H1 (cell line): ENCODE results near the gene PEX16. TPM values are rescaled to one million over a fixed set of nuclear protein-coding genes. Genes with fewer than 3 reads are reported as not detected.

ENCODE experiments used
- CTCF ChIA-PET: fragments of 300-600 bp; sonication (Branson Sonifier 250); formaldehyde crosslinking; loops from one replicate; lab custom pipeline; 2021; ENCODE audit not compliant: partially characterized antibody; lab: Charles Lee
- POLR2A ChIA-PET: fragments of 300-600 bp; sonication (Branson Sonifier 250); formaldehyde crosslinking; loops from one replicate; lab custom pipeline; 2021; ENCODE audit warnings: inconsistent platforms; ENCODE audit not compliant: partially characterized antibody; lab: Charles Lee
- DNase-seq, 2 experiments: peaks; one replicate each; pipeline versions ENCODE4 v3.0.0 to v3.0.0-alpha.2; 2010 to 2022; ENCODE audit warnings: low spot score in 2 of 2, low read depth in 1 of 2, mixed read lengths in 1 of 2
- FAIRE-seq: peaks from 2 replicates; lab custom pipeline; 2011; peaks lifted over from hg19 to GRCh38; lab: Jason Lieb, UNC
- H2AFZ ChIP-seq: 2 replicates; pipeline ENCODE4 v1.8.1; 2012; ENCODE audit warnings: low read length, inconsistent platforms
- H2AK5ac ChIP-seq: 2 replicates; pipeline ENCODE4 v1.6.1; 2013; ENCODE audit warnings: low read depth, low read length
- H2BK120ac ChIP-seq: replicated peaks from 2 replicates; pipeline ENCODE3; 2013; ENCODE audit warnings: low read depth, low read length, inconsistent platforms
- H2BK12ac ChIP-seq: 2 replicates; pipeline ENCODE4 v1.6.1; 2013; ENCODE audit warnings: low read depth, low read length
- H2BK15ac ChIP-seq: 2 replicates; pipeline ENCODE4 v1.6.1; 2013; ENCODE audit warnings: low read length
- H2BK20ac ChIP-seq: 2 replicates; pipeline ENCODE4 v1.6.1; 2013; ENCODE audit warnings: low read length
- H2BK5ac ChIP-seq: 2 replicates; pipeline ENCODE4 v1.6.1; 2013; ENCODE audit warnings: low read depth, low read length
- H3K14ac ChIP-seq: 2 replicates; pipeline ENCODE4 v1.6.1; 2013; ENCODE audit warnings: inconsistent platforms; ENCODE audit not compliant: insufficient read length
- H3K18ac ChIP-seq: 2 replicates; pipeline ENCODE4 v1.6.1; 2013; ENCODE audit warnings: low read length; ENCODE audit errors: extremely low read depth
- H3K23ac ChIP-seq: 2 replicates; pipeline ENCODE4 v1.6.1; 2013; ENCODE audit warnings: inconsistent platforms; ENCODE audit not compliant: insufficient read length
- H3K23me2 ChIP-seq: 2 replicates; pipeline ENCODE4 v1.6.1; 2013; ENCODE audit warnings: low read depth, low read length
- H3K27ac ChIP-seq: 2 replicates; pipeline ENCODE4 v1.6.1; 2011; ENCODE audit warnings: low read depth, low read length, inconsistent platforms
- H3K27me3 ChIP-seq, 4 experiments: replicated peaks in 1 of 4; 1 replicate in 1 of 4; 2 replicates in 3 of 4; pipeline versions ENCODE4 v1.6.1 to v1.8.1; 2011 to 2013; ENCODE audit warnings: low read length in 3 of 4, mild to moderate bottlenecking in 3 of 4, inconsistent platforms in 2 of 4, mixed read lengths in 2 of 4, moderate library complexity in 1 of 4; ENCODE audit not compliant: control insufficient read depth in 3 of 4, insufficient read depth in 3 of 4; ENCODE audit errors: extremely low read depth in 1 of 4
- H3K36me3 ChIP-seq, 4 experiments: 2 replicates each; pipeline versions ENCODE4 v1.6.1 to v1.8.1; 2011 to 2013; ENCODE audit warnings: mild to moderate bottlenecking in 4 of 4, low read length in 3 of 4, moderate library complexity in 2 of 4, control low read depth in 1 of 4, inconsistent platforms in 1 of 4; ENCODE audit not compliant: insufficient read depth in 4 of 4, control insufficient read depth in 2 of 4
- H3K4ac ChIP-seq: replicated peaks from 2 replicates; pipeline ENCODE3; 2013; ENCODE audit warnings: low read length, low read depth, mixed read lengths, inconsistent platforms; ENCODE audit not compliant: insufficient read length
- H3K4me1 ChIP-seq, 4 experiments: replicated peaks in 1 of 4; 1 replicate in 1 of 4; 2 replicates in 3 of 4; pipeline versions ENCODE4 v1.6.1 to v1.8.1; 2011 to 2013; ENCODE audit warnings: low read length in 3 of 4, inconsistent platforms in 2 of 4, mixed read lengths in 1 of 4; ENCODE audit not compliant: insufficient read depth in 4 of 4, control insufficient read depth in 3 of 4
- H3K4me2 ChIP-seq, 2 experiments: 2 replicates each; pipeline versions ENCODE4 v1.6.1 to v1.8.1; 2011 to 2013; ENCODE audit warnings: low read depth in 2 of 2, low read length in 2 of 2, control low read depth in 1 of 2, inconsistent platforms in 1 of 2, mild to moderate bottlenecking in 1 of 2; ENCODE audit not compliant: insufficient read depth in 1 of 2
- H3K4me3 ChIP-seq, 4 experiments: fragments of 200-600, 300-600 bp in 1 of 4; sonication (generic), shearing (Covaris generic), sonication (Bioruptor Twin) in 1 of 4; 2 replicates each; pipeline versions ENCODE4 v1.5.1 to v1.8.1; 2011 to 2016; ENCODE audit warnings: low read length in 4 of 4, low read depth in 3 of 4, control low read depth in 2 of 4, inconsistent platforms in 2 of 4, mild to moderate bottlenecking in 2 of 4, mixed read lengths in 1 of 4, moderate library complexity in 1 of 4; ENCODE audit not compliant: insufficient read depth in 2 of 4; ENCODE audit errors: extremely low read depth in 1 of 4
- H3K56ac ChIP-seq: replicated peaks from 2 replicates; pipeline ENCODE3; 2013; ENCODE audit warnings: low read depth, mild to moderate bottlenecking, mixed read lengths, low read length, inconsistent platforms; ENCODE audit not compliant: insufficient read length
- H3K79me1 ChIP-seq: 2 replicates; pipeline ENCODE4 v1.6.1; 2013; ENCODE audit warnings: low read depth, low read length, control low read depth
- H3K79me2 ChIP-seq, 2 experiments: 2 replicates each; pipeline versions ENCODE4 v1.6.1 to v1.8.1; 2012 to 2013; ENCODE audit warnings: low read length in 2 of 2, mild to moderate bottlenecking in 2 of 2, inconsistent platforms in 1 of 2; ENCODE audit not compliant: insufficient read depth in 2 of 2, control insufficient read depth in 1 of 2
- H3K9ac ChIP-seq, 4 experiments: replicated peaks in 1 of 4; 1 replicate in 1 of 4; 2 replicates in 3 of 4; pipeline versions ENCODE4 v1.6.1 to v1.8.1; 2011 to 2013; ENCODE audit warnings: low read depth in 3 of 4, low read length in 3 of 4, control low read depth in 2 of 4, mild to moderate bottlenecking in 2 of 4, moderate library complexity in 2 of 4, inconsistent platforms in 1 of 4; ENCODE audit errors: extremely low read depth in 1 of 4
- H3K9me3 ChIP-seq, 2 experiments: 2 replicates each; pipeline versions ENCODE4 v1.6.1 to v1.8.1; 2012 to 2013; ENCODE audit warnings: mild to moderate bottlenecking in 2 of 2, moderate library complexity in 2 of 2, control low read depth in 1 of 2, inconsistent platforms in 1 of 2, low read depth in 1 of 2, low read length in 1 of 2, mixed read lengths in 1 of 2; ENCODE audit not compliant: insufficient read depth in 2 of 2
- H4K20me1 ChIP-seq, 2 experiments: replicated peaks in 1 of 2; 2 replicates each; pipeline versions ENCODE3 to v1.8.1; 2011 to 2013; ENCODE audit warnings: inconsistent platforms in 2 of 2, low read length in 2 of 2, mild to moderate bottlenecking in 1 of 2; ENCODE audit not compliant: insufficient read depth in 2 of 2, control insufficient read depth in 1 of 2
- H4K5ac ChIP-seq: 2 replicates; pipeline ENCODE4 v1.6.1; 2013; ENCODE audit warnings: low read length, low read depth, mixed read lengths, inconsistent platforms; ENCODE audit not compliant: insufficient read length
- H4K8ac ChIP-seq: 2 replicates; pipeline ENCODE4 v1.8.0; 2013; ENCODE audit warnings: mild to moderate bottlenecking, moderate library complexity, low read length, inconsistent platforms; ENCODE audit not compliant: insufficient read depth; ENCODE audit errors: extremely low read depth
- H4K91ac ChIP-seq: replicated peaks from 2 replicates; pipeline ENCODE3; 2013; ENCODE audit warnings: low read length, mixed read lengths, inconsistent platforms; ENCODE audit not compliant: insufficient read length
- EP300 ChIP-seq, 2 experiments: IDR thresholded peaks; 1 replicate in 1 of 2; 2 replicates in 1 of 2; pipeline ENCODE4 v1.6.1; 2011 to 2012; ENCODE audit warnings: low read depth in 2 of 2, low read length in 2 of 2, mild to moderate bottlenecking in 2 of 2, borderline replicate concordance in 1 of 2, inconsistent platforms in 1 of 2, moderate library complexity in 1 of 2
- EZH2 ChIP-seq: fragments of 200-600 bp; sonication (generic); IDR thresholded peaks from 2 replicates; pipeline ENCODE4 v1.7.1; 2012; ENCODE audit warnings: low read depth, mild to moderate bottlenecking, moderate library complexity, low read length, inconsistent platforms; ENCODE audit not compliant: severe bottlenecking
- POLR2A ChIP-seq, 2 experiments: IDR thresholded peaks; 1 replicate in 1 of 2; 2 replicates in 1 of 2; pipeline ENCODE4 v1.6.1; 2011; ENCODE audit warnings: low read depth in 2 of 2, low read length in 2 of 2, mild to moderate bottlenecking in 2 of 2; ENCODE audit errors: control extremely low read depth in 1 of 2
- POLR2AphosphoS5 ChIP-seq: IDR thresholded peaks from 2 replicates; pipeline ENCODE4 v1.6.1; 2011; ENCODE audit warnings: low read depth, low read length
- TEAD4 ChIP-seq: IDR thresholded peaks from 2 replicates; pipeline ENCODE4 v1.6.1; 2012; ENCODE audit warnings: low read depth, low read length, inconsistent platforms, mixed read lengths
- whole genome bisulfite sequencing, 2 experiments: shearing (Covaris generic) in 1 of 2; methylation state at CpG; one replicate each; pipeline versions ENCODE4 v1.1.6 to v1.1.7; 2013 to 2015; ENCODE audit warnings: low lambda C conversion rate in 2 of 2, mixed read lengths in 2 of 2, inconsistent platforms in 1 of 2, low coverage in 1 of 2, missing lambda C conversion rate in 1 of 2; ENCODE audit not compliant: insufficient replicate concordance in 2 of 2, insufficient coverage in 1 of 2, insufficient read length in 1 of 2; ENCODE audit errors: extremely low coverage in 1 of 2, missing lambda C conversion rate in 1 of 2; 5-methylcytosine and 5-hydroxymethylcytosine counted together
- polyA plus RNA-seq, 7 experiments: library from polyadenylated mRNA; depleted of rRNA in 3 of 7; stranded (reverse) in 5 of 7; unstranded in 2 of 7; fragments of >200 nt in 5 of 7; fragments of 200-250 nt in 2 of 7; gene quantifications; 1 replicate in 5 of 7; 2 replicates in 1 of 7; 4 replicates in 1 of 7; pipeline versions ENCODE4 v1.2.1 to v1.2.3, GENCODE V29; 2011 to 2013; ENCODE audit warnings: missing spikeins in 2 of 7, mixed read lengths in 2 of 7
- total RNA-seq: library from RNA; stranded (reverse); fragmentation: NEBNext Ultra II Directional; extraction: Animal tissue kit (Norgen Biotek cat#: 25700); gene quantifications from 2 replicates; pipeline ENCODE4 v1.2.1, GENCODE V29; 2021
- TF ChIP-seq, protein P1 (sequence below): IDR thresholded peaks from 2 replicates; pipeline ENCODE4 v1.6.1; 2011; ENCODE audit warnings: low read length, improper control_type of control experiment

Gene PEX16
- total and polyA plus RNA-seq, 2 of the 8 experiments (the other 6 are each of a cell fraction or from before 2014, with no cell fraction given) = 29.2 to 36.0 TPM

DNA sequence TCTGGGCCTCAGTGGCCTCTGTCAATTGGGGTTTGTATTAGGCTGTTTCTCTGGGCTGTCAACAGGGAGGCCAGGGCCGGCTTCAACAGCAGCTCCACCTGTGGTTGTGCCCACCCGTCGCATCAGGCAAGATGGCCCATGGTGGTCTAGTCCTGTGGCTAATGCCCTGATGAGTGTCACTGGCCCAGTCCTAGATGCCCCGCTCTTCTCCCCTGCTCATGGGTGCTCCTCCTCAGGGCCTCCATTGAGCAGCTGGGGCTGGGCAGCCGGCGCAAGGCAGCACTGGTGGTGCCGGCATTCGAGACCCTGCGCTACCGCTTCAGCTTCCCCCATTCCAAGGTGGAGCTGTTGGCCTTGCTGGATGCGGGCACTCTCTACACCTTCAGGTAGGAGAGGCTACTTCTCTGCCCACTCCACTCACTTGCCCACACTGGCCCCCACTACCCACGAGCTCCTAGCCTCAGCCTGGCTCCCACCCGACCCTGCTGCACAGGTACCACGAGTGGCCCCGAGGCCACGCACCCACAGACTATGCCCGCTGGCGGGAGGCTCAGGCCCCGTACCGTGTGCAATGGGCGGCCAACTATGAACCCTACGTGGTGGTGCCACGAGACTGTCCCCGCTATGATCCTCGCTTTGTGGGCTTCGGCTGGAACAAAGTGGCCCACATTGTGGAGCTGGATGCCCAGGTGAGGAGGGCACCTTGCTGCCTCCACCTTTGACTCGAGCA is 10.2 kb upstream of the PEX16 start:
- no peak for DNase-seq
- Histone ChIP-seq H2AFZ (no peak overlapping the region), H3K79me2 (peaks cover 0 to 11% of the 10 kb centered on the region in 2 experiments; a peak in 1 of 4 replicates), H4K91ac (no peak overlapping the region), H3K23me2 (peaks cover 5% of the 10 kb centered on the region; the same call in 1 of the 2 replicates), H3K23ac (no peak overlapping the region), H3K56ac (no peak overlapping the region), H3K4me1 (peaks cover 0 to 6% (median 3%) of the 10 kb centered on the region in 4 experiments; a peak in 3 of 7 replicates), H2BK20ac (no peak overlapping the region), H3K27me3 (no peaks in the 10 kb centered on the region), H3K27ac (no peak overlapping the region), H2BK5ac (no peak overlapping the region), H3K36me3 (peaks cover 5 to 35% (median 24%) of the 10 kb centered on the region in 4 experiments; a peak in 7 of 8 replicates), H3K9ac (no peak overlapping the region), H3K4me3 (no peak overlapping the region), H3K79me1 (peaks cover 15% of the 10 kb centered on the region), H3K14ac (no peak overlapping the region), H2AK5ac (no peak overlapping the region), H3K4me2 (no peak overlapping the region), H3K4ac (no peak overlapping the region), H4K5ac (no peak overlapping the region), H2BK15ac (no peak overlapping the region), H2BK12ac (no peak overlapping the region), H4K20me1 (peaks cover 10 to 20% of the 10 kb centered on the region in 2 experiments), H3K18ac (no peak overlapping the region), H4K8ac (no peak overlapping the region; the same call in 1 of the 2 replicates), H3K9me3 (no peaks in the 10 kb centered on the region), H2BK120ac (no peak overlapping the region)
- CTCF ChIA-PET = interaction anchor here (0.9 to 4.0 kb wide), 4 partner anchors 37 to 138 kb away, joined by 3 to 26 read pairs (median 8); no protein-coding TSS in a partner anchor
- FAIRE-seq = no peak
- POLR2A ChIA-PET = interaction anchor here (0.8 to 9.8 kb wide), 13 partner anchors 8 to 309 kb away, joined by 3 to 115 read pairs (median 4); partner anchors contain the start of gene PEX16
- 92% methylated on average over 27 of the region's 27 CpGs; no CpG with 5 or more reads in 1 of the 2 experiments for WGBS, 2 experiments
- TF ChIP-seq, protein P1, sequence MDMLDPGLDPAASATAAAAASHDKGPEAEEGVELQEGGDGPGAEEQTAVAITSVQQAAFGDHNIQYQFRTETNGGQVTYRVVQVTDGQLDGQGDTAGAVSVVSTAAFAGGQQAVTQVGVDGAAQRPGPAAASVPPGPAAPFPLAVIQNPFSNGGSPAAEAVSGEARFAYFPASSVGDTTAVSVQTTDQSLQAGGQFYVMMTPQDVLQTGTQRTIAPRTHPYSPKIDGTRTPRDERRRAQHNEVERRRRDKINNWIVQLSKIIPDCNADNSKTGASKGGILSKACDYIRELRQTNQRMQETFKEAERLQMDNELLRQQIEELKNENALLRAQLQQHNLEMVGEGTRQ = no peak
- TF ChIP-seq POLR2A (IDR thresholded peaks at IDR 0.05; ENCODE audit: control extremely low read depth in 1 of 2, low read depth in 2 of 2, low read length in 2 of 2) (0 out of 3 replicates have a peak, but pooled peaks of 1 of the 2 experiments have one; percentile 19), EP300 (IDR thresholded peaks at IDR 0.05; ENCODE audit: borderline replicate concordance in 1 of 2, low read depth in 2 of 2, low read length in 2 of 2) (no peak), EZH2 (no peak), TEAD4 (no peak), POLR2AphosphoS5 (0 out of 2 replicates have a peak, but pooled peaks have one; percentile 11)
